ENCODE measurements around the gene ATG12.
"Not testable (repeated sequence)": the region's sequence is repeated elsewhere in the genome, so short reads cannot be mapped to it uniquely, and the experiment has no call there.

The ATG12 gene

DNA sequence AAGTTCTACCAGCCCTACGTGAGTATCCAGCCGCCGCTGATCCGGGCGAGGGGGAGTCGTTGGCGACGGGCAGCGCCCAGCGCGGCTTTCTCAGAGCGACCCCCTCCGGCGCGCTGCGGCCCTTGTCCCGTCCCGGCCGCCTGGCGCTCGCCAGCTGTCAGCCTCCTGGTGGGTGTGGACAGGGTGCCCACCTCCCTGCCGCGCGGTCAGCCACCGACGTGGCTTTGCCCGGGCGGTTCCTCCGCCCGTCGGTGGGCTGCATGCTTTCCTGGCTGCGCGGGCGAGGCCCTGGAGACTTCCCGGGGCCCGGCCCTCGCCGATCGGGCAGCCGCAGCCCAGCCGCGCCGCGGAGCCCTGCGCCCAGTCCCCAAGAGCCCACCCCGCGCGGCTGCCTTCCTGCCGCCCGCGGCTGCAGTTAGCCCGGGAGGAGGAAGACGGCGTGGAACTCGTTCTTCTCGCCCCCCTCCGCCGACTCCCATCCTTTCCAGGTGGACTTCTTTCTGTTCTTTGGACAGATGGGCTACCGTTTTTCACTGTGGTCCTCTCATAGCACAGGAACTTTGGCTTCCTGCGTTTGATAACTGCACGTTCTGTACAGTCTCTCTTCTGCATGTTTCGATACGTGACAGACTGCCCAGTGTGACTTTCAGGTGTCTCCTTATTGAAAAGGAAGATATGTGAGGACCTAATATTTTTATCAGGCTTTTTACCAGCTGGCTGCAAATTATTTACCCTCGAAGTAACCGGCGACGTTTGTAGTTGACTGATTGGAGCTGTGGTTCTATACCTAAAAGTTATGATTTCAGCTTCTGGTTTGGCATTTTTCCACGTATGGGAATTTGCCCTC is 947 bp upstream of the ATG12 start:
- no peak for DNase-seq

- no peak for DNase-seq
Observed at GRCh38 chr5:115840873-115841272, 492 bp downstream of the ATG12 start.

DNA sequence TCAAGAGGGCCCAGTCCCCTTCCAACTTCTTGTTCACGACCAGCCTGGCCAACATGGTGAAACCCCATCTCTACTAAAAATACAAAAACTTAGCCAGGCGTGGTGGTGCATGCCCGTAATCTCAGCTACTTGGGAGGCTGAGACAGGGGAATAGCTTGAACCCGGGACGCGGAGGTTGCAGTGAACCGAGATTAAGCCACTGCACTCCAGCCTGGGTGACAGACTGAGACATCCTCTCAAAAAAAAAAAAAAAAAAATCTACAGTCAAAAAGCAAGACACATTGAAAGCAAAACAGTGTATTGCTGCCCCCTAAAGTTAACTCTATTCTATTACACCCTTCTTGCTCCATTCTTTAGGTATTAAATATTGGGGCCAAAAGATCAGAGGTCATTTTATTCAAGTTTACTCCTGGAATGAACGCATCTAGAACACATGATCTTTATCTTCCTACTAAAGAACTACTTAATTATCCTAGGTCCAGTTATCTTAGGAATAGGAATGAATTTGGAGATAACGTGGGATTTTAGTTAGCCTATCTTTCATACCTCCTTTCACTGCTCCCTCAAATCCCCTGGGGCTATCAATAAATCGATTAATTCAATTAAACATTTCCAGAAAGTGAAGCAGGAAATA is 2.4 kb downstream of the ATG12 start:
- DNase-seq = no peak

- no peak for DNase-seq
Observed at GRCh38 chr5:115835481-115835880, 5.9 kb downstream of the ATG12 start.

DNA sequence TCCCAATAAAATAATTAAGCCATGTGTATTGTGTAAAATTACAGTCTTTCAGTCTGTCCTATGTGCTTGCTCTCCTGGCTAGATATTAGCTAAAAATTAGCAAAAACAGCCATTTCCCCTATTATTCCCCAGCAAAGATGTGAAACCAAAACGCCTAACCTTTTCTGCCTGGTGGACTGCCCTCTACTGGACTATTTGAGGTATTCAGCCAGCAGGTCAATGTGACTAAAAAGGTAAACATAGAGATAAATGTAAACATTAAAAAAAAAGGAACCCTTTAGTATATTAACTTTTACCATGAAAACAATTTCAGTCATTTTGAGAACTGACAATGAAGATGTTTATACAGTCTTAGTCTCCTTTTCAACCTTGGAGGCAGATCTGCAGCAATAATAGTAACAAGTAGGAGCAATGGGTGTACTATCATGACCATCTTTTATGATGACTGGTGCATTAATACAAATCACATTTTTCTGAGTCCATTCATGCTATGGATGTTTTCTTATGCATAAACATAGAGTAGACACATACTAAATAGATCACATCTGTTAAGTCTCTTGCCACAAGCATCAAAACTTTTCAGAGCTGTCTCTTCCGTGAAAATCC is 10.1 kb downstream of the ATG12 start:
- DNase-seq = no peak

- no peak for DNase-seq
Observed at GRCh38 chr5:115829913-115830312, 11.5 kb downstream of the ATG12 start.

DNA sequence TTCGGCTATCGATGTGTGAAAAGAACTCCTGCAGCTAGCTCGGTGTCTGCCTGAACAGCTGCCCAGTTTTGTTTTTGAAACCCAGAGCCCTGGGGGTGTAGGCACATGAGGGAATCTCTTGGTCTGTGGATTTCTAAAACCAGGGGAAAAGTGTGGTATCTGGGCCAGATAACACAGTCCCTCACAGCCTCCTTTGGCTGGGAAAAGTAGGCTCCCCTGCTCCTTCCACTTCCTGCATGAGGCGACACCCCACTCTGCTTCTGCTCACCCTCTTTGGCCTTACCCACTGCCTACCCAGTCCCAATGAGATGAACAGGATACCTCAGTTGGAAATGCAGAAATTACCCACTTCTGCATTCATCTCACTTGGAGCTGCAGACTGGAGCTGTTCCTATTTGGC is 15.4 kb downstream of the ATG12 start:
- no peak for DNase-seq

- DNase-seq = not testable (repeated sequence)
Observed at GRCh38 chr5:115824983-115825382, 16.4 kb downstream of the ATG12 start.

DNA sequence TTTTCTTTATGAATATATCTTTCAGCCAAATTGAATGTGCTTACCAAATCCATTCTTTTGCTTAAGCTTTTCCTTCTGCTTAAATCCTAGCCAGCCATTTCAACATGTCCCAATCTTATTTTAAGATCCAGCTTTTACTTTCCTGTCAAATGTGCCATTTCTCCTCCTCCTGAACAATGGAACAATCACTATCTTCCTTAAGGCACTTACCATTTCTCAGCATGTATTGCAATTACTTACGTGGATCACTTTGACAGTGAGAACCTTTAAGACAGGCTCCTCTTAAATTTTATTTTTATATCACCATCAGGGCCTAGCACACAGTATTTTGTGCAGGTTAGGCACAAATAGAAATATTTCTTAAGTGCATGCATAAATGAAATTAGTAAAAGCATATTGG is 20.5 kb downstream of the ATG12 start:
- DNase-seq = no peak

GRCh38 chr5:115818821-115819220 is 22.5 kb downstream of the ATG12 start:
- DNase-seq = no peak

GRCh38 chr5:115817386-115817785 is 24.0 kb downstream of the ATG12 start:
- no peak for DNase-seq

DNA sequence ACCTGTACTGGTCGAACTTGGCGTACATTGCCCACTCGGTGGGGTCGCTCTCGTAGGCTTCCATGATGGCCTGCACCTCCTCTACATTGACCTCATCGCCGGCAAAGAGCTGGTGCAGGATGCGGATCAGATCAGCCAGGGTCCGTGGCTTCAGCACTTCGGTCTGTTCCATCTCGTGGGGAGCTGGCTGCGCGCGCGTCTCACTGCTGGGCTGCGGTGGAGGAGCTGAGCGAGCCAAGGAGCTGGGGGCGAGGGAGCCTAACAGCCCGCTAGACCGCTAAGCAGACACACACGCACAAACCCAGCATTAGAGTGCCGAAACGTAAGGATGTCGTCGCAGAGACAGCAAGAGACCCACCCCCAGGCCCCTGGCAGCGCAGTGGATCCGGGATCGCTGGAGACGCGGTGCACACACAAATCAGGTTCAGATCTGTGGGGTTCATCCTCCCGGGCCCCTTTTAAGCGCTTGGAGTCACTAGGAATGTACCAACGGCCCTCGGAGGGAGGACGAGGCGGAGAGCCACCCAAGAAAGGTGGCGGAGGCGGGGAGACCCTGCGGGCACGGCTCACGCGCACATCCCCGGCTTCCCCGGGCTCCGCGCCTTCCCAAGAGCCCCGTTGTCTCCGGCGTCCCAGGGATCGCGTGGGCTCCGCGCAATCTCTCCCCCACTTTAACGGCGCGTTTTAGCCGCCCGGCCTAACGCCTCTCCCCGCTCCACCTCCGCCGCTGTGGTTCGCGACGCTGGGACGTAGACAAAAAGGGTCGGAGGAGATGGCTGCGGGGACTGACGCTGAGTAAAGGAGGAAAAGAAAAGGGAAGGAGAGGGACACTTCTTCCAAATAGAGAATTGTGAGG is 24.9 kb downstream of the ATG12 start, which contains the start of gene CDO1:
Gene CDO1 (minus strand): TSS at position 434 of the 856 bp plus-strand sequence. CDS start 262 bp downstream, at position 172.
- no peak for DNase-seq

DNA sequence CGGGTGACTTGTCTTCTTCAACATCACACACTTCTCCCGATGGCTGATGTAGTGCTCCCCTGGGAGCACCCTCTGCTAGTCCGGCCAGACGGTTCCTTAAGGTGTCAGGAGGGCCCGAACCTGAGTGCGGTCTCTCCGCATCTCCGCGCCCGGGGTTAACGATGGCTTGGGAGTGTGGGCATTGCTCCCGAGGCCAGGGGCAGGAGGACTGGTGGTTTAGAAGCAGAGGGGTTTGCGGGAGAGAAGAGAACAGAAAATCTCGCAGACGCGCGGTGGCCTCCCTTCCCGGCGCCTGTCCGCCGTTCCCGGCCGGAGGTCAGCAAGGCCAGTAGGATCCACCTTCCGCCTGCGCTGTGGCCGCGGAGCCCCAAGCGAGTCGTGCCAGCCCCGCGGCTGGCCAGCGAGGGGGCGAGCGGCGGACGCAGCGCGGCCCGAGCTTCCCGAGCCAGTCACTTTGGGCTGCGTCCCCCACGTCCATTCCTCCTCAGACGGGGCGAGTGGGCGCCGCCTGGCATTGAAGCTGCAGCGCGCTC is 25.6 kb downstream of the ATG12 start:
- no peak for DNase-seq

DNA sequence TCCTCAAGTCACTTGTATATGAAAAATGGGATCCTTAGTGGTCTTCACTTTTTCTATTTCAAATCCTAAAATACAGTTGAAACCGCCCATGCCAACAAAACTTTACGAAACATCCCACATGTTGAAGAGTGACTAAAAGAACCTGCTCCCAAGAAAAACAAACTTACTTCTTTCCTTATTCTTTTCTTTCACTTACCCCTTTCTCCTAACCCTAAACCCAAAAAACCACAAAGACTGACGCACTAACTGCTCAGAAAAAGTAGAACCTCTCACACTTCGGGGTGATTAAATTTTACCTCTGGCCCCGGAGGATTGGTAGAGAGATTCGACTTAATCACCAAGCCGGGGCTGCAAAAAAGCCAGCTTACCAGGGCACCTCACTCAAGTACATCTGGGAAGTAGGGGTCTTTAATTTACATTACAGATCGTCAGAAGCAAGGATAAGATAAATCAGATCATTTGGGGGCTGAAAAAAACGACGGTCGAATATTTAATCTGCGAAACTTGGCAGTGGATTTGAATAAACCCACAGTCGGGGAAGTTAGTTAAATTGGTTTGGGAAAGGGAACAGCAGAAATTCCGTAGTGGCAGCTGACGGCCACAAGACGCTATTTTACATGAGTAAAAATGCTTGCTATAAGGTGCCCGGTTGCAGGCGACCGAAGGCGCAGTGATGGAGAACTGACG is 26.2 kb downstream of the ATG12 start:
- no peak for DNase-seq

GRCh38 chr5:115813719-115814118 is 27.6 kb downstream of the ATG12 start:
- DNase-seq = no peak

GRCh38 chr5:115812372-115812771 is 29.0 kb downstream of the ATG12 start:
- no peak for DNase-seq

DNA sequence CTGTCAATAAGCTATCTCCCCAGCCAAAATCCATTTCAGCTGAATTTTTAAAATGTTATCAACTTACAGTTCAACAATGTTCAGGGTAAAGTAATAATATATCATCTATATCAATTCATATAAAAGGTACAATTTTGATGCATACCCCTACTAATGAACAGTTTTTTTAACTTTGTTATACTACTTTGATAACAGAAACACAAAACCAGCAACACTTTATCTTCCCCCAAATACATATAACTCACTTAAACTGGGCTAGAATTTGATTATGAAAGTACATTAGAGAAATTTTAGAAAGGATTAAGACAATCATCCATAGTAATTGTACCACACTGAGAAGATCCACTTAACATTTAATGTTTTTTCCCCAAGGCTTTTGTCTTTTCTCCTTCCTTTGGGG is 30.0 kb downstream of the ATG12 start:
- no peak for DNase-seq

- DNase-seq = no peak
Observed at GRCh38 chr5:115810761-115811160, 30.6 kb downstream of the ATG12 start.

- DNase-seq = no peak
Observed at GRCh38 chr5:115809946-115810345, 31.4 kb downstream of the ATG12 start.

GRCh38 chr5:115808066-115808465 is 33.3 kb downstream of the ATG12 start:
- not testable (repeated sequence) for DNase-seq

DNA sequence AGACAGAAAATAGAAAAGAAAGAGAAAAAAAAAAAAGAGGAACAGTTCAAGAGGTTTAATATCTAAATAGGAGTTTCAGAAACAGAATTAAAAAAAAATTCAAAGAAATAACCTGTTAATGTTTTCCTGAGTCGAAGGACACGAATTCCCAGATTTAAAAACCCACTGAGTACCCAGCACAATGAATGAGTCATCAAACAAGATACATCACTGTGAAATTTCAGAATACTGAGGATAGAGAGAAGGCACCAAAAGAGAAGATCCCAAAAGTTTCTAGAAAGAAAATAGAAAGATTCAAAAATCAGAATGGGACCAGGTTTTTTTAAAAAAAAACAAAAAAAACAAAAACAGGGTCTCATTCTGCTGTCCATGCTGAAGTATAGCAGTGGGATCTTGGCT is 33.7 kb downstream of the ATG12 start:
- DNase-seq = no peak

All from SIG-M5 (cell line).